GM21737 (cell line): ENCODE results near the gene RPL37.
A peak's percentile ranks its signal among the peaks of the same experiment; 100 is the strongest.
"Not testable (repeated sequence)": the region's sequence is repeated elsewhere in the genome, so short reads cannot be mapped to it uniquely, and the experiment has no call there.

Source experiments
- ATAC-seq: cut with Tn5 transposase; IDR thresholded peaks from one replicate; pipeline ENCODE4 v1.9.1; 2021; ENCODE audit warnings: mild to moderate bottlenecking, moderate library complexity; ENCODE audit not compliant: unreplicated experiment

The RPL37 gene

DNA sequence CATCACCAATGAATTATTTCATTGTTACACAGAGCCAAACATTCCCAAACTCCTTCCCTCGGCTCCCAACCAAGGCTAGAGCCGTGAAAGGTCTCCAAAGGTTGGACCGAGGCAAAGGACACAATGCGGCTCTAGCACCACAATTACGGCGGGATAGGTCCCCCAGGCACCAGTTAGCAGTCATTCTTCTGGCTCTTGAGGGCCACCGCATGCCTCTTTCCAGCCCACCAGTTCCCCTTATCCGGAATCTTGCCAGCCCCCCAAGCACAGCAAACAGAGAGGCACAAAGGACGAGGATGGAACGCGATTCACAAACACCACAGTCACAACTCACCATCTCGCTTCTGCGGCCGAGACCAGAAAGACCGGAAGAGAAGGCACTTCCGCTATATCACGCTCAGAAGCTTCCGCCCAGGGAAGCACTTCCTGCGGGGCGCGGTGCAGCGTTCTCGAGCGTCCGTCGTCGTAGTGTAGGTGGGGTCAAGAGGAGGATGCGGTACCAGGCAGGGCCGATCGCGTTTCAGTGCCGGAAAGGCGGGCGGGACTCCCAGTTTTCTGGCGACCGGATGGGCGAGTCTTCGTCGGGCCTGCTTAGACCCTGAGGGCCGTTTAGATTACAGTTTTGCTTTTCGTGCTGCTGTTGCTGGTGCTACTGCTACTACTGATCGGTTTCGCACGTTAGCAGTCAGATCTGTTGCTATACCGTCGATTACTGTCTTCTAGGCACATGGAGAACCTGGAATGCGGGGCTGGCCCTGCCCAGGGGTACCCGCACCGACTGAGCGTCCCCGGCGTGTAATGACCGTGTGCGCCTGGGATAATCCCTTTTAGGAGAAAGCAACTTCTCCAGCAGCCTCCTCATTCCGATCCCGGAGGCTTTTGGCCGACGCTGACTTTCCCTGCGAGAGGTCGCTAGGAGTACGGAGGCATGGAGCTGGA lies at the start of gene RPL37:
Gene RPL37, minus strand, starts transcription at position 374 of the 939 bp plus-strand sequence. Its CDS starts 37 bp downstream, at position 337.
- ATAC-seq, result peak; percentile 97

DNA sequence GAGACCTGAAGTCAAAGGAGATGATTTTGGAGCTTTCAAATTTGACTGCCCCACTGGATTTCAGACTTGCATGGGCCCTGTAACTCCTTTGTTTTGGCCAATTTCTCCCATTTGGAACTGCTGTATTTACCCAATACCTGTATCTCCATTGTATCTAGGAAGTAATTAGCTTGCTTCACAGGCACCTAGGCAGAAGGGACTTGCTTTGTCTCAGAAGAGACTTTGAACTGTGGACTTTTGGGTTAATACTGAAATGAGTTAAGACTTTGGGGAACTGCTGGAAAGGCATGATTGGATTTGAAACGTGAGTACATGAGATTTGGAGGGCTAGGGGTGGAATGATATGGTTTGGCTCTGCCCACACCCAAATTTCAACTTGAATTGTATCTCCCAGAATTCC lies 48.0 kb upstream of the RPL37 start:
- not testable (repeated sequence) for ATAC-seq

DNA sequence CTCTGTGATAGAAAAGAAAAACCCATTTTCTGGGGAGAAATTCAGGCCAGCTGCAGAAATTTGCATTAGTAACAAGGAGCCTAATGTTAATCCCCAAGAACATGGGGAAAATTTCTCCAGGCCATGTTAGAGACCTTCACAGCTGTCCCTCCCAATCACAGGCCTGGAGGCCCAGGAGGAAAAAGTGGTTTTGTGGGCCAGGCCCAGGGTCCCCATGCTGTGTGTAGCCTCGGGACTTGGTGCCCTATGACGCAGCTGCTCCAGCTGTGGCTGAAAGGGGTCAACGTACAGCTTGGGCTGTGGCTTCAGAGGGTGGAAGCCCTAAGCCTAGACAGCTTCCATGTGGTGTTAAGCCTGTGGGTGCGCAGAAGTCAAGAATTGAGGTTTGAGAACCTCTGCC lies 47.3 kb upstream of the RPL37 start:
- ATAC-seq, result no peak

DNA sequence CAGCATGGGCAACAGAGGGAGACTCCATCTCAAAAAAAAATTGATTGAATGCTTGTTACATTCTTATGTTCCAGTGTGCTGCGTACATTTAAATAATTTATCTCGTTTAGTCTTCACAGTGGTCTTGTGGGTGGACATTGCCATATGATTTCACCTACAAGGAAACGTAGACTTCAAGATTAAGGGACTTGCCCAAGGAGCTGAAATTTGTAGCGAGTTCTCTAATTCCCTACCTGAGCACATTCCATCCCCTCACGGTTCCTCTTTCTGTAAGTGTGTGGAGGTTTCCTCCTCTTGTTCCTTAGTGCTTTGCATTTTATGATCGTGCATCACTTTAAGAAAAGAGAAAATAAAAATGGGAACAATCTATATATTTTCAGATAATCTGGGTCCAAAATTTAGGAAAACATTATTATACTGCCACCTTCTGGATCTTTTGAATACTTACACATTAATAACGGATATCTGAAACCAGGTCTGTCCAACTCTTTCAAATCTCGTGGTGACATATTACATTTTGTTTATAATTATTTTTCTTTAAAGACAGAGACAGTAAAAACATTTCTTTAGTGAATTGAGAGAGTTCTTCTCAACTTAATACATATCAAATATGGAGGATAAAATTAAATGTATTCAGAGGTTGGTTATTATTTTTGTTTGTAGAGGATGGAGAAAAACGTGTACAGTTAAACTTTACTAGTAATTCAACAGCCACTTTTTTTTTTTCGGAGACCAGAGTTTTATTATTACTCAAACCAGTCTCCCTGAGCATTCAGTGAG lies 44.3 kb upstream of the RPL37 start:
- no peak for ATAC-seq

DNA sequence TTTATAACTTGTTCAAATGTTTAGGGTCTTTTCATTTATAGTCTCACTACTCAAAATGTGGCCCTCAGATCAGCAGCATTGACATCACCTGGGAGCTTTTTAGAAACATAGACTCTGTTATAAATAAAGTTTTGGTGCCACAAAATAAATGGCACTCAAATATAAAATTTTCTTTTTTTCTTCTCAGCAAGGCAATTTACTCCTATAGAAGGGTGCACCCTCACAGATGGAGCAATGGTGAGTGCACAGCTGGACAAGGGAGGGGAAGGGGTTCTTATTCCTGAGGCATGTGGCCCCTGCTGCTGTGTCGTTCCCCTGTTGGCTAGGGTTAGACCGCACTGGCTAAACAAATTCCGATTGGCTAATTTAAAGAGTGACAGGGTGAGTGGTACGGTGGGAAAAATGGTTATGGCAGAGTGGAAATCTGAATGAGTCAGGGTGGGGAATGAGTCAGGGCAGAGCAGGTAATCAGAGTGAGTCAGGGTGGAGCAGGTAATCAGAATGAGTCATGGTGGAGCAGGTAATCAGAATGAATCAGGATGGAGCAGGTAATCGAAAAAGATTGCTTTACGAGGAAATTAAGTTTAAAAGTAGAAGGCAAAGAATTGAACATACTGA lies 42.5 kb upstream of the RPL37 start:
- ATAC-seq, result no peak

DNA sequence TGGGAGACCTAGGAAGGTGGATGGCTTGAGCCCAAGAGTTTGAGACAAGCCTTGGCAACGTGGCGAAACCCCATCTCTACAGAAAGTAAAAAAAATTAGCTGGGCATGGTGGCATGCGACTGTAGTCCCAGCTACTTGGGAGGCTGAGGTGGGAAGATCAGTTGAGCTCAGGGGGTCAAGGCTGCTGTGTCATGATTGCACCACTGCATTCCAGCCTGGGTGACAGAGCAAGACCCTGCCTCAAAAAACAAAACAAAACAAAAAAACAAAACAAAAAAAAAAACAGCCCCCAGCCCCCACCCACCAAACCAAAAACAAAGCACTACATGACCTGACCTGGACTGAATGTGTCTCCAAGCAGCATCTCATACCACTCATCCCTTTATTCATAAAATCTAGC lies 40.9 kb upstream of the RPL37 start:
- ATAC-seq, result no peak

DNA sequence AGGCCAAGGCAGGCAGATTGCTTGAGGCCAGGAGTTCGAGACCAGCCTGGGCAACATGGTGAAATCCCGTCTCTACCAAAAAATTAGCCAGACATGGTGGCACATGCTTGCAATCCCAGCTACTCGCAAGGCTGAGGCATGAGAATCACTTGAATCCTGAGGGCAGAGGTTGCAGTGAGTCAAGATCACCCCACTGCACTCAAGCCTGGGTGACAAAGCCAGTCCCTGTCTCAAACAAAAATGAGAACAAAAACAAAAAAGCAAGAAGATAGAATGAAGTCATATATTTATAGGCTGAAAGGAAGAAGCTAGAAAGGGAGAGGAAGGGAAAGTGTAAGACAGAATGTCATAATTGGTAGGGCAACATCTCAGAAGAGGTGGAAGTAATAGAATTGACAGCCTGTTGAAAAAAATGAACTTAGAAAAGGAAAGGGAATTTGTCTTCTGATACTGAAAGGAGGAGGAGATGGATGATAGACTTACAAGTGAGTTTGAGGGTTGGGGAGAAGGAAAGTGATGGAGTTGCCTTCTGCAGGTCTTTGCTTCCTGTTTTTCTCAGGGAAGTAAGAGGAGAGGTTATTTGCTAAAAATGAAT lies 38.4 kb upstream of the RPL37 start:
- no peak for ATAC-seq

DNA sequence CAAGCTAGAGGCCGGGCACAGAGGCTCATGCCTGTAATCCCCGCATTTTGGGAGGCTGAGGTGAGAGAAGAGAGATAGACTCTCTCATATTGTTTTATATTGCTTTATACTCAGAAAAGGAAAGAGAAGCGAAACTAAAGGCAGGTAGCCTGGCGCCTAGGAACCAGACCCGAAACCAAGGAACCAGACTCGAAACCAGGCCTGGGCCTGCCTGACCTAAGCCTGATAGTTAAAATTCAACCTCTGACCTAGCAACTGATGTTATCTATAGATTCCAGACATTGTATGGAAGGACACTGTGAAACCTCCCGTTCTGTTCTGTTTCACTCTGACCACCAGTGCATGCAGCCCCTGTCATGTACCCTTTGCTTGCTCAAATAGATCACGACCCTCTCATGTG lies 37.2 kb upstream of the RPL37 start:
- ATAC-seq, result not testable (repeated sequence)

DNA sequence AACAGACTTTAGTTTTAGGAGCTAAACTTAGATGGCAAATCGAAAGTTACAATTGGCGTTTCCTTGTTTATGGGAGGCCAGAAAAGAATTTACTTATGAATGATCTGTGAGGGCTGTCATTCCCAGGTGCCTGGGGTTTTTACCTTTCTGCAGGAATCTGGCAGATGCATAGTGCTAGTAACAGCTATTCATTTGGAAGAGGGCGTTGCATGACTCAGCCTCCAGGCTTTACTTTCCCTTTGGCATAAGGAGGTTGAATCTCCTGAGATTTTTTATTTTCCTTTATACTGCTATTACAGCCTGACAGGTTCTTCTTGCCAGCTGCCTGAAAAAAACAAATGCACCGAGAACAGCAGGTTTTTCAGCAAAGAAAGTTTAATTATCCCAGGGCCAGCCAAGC lies 36.2 kb upstream of the RPL37 start:
- ATAC-seq, result no peak

DNA sequence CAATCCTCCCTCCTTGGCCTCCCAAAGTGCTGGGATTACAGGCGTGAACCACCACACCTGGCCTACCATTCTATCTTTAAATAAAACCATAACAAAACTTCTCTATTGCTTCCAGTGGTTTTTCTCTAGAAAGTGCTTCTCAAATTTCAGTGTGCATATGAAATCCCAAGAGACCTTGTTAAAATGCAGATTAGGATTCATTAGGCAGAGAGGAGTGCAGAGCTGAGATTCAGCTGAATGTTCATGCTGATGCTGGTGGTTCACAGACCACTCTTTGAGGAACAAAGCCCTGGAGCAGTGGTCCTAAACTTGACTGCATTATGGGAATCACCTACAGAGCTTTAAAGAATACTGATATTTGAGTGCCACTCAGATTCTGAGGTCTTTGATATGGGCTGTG lies 34.4 kb upstream of the RPL37 start:
- ATAC-seq, result no peak

DNA sequence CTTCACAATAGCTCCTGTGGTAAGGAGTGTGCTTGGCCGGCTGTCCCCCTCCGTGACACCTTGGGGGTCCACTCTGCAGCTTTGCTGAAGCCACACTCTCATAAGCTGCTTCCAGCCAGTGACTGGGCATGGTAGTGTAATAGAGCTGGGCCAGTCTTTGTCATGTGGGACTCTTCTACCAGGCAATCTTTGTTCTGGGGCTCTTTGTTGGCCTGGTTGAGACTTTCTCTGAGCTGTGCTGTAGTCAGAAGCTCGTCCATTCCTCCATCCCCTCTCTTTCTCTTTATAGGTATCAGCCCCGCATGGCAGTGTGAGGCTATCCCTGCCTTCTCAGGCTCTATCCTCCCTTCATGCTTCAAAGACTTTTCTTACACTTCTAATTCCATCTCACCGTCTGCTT lies 31.8 kb upstream of the RPL37 start:
- ATAC-seq, result no peak

DNA sequence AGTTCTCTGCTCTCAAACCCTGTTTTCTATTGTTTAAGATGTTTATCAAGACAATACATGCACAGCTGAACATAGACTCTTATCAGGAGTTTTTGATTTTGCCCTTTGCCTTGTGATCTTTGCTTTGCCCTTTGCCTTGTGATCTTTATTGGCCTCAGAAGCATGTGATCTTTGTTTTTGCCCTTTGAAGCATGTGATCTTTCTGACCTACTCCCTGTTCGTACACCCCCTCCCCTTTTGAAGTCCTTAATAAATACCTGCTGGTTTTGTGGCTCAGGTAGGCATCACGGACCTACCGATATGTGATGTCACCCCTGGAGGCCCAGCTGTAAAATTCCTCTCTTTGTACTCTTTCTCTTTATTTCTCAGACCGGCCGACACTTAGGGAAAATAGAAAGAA lies 30.0 kb upstream of the RPL37 start:
- not testable (repeated sequence) for ATAC-seq

DNA sequence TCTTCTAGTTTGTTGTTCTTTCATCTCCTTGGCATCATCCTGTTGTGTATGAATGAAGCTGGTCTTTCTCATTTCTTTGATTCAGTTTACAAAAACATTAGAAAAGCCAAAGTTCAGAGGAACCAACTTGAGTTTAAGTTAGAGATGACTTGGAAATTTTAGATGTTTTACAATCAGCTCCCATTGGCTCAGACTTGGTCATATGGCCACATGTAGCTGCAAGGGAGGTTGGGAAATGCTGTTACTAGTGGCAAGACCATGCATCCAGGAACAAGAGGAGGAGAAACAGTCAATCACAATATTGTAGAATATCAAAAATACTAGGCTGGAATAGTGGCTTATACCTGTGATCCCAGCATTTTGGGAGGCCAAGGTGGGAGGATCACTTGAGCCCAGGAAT lies 25.7 kb upstream of the RPL37 start:
- ATAC-seq, result no peak

DNA sequence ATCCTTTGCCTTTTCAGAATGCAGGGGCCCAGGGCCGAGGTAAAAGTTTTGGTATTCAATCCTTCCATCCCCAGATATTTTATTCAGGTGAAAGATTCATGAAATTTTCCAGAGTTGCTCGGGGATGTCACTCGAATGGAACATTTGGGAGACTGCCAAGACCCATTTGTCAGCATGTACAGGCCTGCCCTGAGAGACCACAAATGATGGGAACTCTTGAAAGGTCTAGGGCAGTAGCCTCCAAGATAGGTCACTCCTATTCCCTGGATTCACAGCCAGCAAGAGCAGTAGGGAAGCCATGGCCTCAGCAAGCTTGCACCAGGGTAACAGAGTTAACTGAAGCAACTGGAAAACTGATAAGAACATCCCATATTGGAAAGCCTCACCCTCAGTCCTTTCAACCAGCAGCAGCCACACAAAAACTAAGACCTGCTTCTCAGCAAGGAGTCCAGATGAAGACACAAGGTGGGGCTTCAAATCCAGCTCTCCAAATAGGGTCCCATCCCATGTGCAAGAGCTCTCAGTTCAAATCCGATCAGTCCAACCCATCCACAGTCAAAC lies 18.7 kb upstream of the RPL37 start:
- ATAC-seq, result no peak

DNA sequence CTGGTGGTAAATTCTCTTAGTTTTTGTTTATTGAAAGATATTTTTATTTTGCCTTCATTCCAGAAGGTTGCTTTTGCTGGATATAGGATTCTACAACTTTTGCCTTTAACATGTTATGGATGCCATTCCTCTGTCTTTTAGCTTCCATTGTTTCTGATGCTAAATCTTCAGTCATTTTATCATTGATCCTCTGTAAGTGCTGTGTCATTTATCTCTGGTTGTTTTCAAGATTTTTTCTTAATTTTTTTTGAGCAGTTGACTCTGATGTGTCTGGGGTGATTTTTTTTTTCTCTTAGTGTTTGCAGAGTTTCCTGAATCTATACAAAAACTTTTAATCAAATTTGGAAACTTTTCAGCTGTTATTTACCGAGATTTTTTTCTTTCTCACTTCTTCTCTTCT lies 12.5 kb upstream of the RPL37 start:
- ATAC-seq, result no peak

DNA sequence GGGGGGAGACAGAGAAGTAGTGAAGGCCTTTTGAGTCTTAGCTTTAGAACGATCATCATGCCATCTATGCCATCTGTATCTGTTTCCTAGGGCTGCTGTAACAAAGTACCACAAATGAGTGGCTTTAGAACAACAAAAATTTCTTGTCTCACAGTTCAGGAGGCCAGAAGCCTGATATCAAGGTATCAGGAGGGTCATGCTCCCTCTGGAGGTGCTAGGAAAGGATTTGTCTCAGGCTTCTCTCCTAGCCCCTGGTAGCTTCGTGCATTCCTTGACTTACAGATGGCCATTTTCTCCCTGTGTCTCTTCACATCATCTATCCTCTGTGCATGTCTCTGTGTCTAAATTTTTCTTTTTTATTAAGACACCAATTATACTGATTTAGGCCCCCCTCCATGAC lies 11.3 kb upstream of the RPL37 start:
- ATAC-seq, result no peak

DNA sequence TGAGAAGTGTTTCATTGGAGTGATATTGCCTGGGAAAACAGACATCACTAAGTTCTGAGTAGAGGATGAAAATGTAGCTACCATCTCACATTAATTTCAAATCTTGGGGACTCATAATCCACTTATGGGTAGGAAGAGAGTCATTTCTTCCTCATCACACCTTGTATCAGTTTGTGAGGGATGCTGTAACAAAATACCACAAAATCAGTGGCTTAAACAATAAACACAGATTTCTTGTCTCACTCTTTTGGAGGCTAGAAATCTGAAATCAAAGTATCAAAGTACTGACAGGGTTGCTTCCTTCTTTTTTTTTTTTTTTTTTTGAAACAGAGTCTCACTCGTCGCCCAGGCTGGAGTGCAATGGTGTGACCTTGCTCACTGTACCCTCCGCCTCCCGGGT lies 9.5 kb upstream of the RPL37 start:
- no peak for ATAC-seq

DNA sequence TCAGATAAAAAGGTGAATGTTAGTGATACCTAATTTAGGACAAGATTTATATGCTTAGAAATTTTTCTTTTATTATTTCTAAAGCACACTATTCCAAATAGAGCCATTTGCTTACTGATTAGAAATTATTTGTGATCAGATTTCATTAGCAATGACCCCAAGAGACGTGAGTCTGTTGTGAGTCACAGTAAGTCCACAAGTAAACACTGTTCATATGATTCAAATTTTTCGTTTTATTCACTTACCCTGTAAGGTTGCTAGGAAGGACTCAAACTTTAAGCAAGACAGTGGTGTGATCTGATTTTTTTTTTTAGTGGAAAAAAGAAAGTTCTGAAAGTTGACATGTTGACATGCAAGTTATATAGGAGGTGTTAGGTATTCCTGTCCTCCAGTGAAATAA lies 7.3 kb upstream of the RPL37 start:
- ATAC-seq, result no peak

DNA sequence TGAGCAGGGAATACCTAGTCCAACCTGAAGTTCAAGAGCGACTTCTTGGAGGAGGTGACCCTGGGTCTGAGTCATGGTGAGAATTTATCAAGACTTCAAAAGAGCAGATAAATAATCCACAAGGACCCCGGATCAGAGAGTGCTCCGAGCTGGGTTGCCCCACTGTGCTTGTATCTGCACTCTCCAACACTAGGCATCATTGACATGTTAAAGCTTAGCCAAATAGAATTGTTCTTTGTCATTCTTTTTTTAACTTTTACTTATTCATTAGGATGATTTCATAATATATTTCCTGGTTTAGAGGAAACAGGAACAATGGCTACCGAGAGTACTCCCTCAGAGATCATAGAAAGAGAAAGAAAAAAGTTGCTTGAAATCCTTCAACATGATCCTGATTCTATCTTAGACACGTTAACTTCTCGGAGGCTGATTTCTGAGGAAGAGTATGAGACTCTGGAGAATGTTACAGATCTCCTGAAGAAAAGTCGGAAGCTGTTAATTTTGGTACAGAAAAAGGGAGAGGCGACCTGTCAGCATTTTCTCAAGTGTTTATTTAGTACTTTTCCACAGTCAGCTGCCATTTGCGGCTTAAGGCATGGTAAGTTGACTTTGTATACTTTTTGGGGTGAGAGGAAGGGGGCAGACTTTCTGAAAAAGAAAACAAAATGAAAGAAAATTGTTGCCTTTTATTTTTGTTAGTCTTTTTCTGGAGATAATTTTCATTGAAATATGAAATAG lies 6.2 kb upstream of the RPL37 start, which contains the start of gene CARD6:
Gene CARD6, plus strand, starts transcription at position 300 of the 738 bp plus-strand sequence. Its CDS starts 16 bp downstream, at position 316.
- no peak for ATAC-seq

DNA sequence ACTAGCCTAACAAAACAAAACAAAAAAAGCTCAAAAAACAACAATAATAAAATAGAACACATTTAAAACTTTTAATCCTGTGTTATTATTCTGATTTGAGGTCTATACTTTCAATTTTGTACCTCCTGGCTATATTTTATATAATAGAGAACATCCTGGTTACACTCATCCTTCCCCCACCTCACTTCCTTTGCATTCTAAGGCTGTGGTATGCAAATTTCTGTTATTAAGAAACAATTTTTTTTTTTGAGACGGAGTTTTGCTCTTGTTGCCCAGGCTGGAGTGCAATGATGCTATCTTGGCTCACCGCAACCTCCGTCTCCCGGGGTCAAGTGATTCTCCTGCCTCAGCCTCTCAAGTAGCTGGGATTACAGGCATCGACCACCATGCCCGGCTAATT lies 3.1 kb upstream of the RPL37 start:
- no peak for ATAC-seq
